Measurements from ENCODE around the gene MAS1.

Gene MAS1

GRCh38 chr6:159926542-159927203, 35.9 kb downstream of the MAS1 start:
- H3K4me3 ChIP-seq (replicated peaks; ENCODE audit: low read depth, low read length): no peak overlapping the region
- no peak for TF ChIP-seq CTCF (IDR thresholded peaks at IDR 0.05; ENCODE audit: low read length, missing control alignments)
- DNase-seq (ENCODE audit: low read depth): no peak

- H3K4me3 ChIP-seq (replicated peaks; ENCODE audit: low read depth, low read length): no peak overlapping the region
- TF ChIP-seq CTCF (IDR thresholded peaks at IDR 0.05; ENCODE audit: low read length, missing control alignments): no peak
- peak; percentile 17 for DNase-seq (ENCODE audit: low read depth)
Observed at GRCh38 chr6:159929819-159930218, 39.0 kb downstream of the MAS1 start.

- no peak overlapping the region for H3K4me3 ChIP-seq (replicated peaks; ENCODE audit: low read depth, low read length)
- DNase-seq (ENCODE audit: low read depth): no peak
- TF ChIP-seq CTCF (IDR thresholded peaks at IDR 0.05; ENCODE audit: low read length, missing control alignments): no peak
Observed at GRCh38 chr6:159931112-159931511, 40.3 kb downstream of the MAS1 start.

- H3K4me3 ChIP-seq (replicated peaks; ENCODE audit: low read depth, low read length): no peak overlapping the region
- no peak for TF ChIP-seq CTCF (IDR thresholded peaks at IDR 0.05; ENCODE audit: low read length, missing control alignments)
Observed at GRCh38 chr6:159931846-159932245, 41.1 kb downstream of the MAS1 start.

GRCh38 chr6:159933077-159933476, 42.3 kb downstream of the MAS1 start:
- no peak overlapping the region for H3K4me3 ChIP-seq (replicated peaks; ENCODE audit: low read depth, low read length)
- no peak for TF ChIP-seq CTCF (IDR thresholded peaks at IDR 0.05; ENCODE audit: low read length, missing control alignments)
- peak; percentile 23 for DNase-seq (ENCODE audit: low read depth)

More at GRCh38 chr6:159931846-159932245, 41.1 kb downstream of the MAS1 start:
- no peak for DNase-seq (ENCODE audit: low read depth)

GRCh38 chr6:159934181-159934580, 43.4 kb downstream of the MAS1 start:
- H3K4me3 ChIP-seq (replicated peaks; ENCODE audit: low read depth, low read length): no peak overlapping the region
- TF ChIP-seq CTCF (IDR thresholded peaks at IDR 0.05; ENCODE audit: low read length, missing control alignments): no peak
- DNase-seq (ENCODE audit: low read depth): no peak

- DNase-seq (ENCODE audit: low read depth): peak; percentile 44
Observed at GRCh38 chr6:159935065-159935464, 44.3 kb downstream of the MAS1 start.

More at GRCh38 chr6:159935065-159935464, 44.3 kb downstream of the MAS1 start:
- no peak overlapping the region for H3K4me3 ChIP-seq (replicated peaks; ENCODE audit: low read depth, low read length)
- TF ChIP-seq CTCF (IDR thresholded peaks at IDR 0.05; ENCODE audit: low read length, missing control alignments): no peak
